ENCODE results near the gene CDON.

GRCh38 chr11:126083829-126084607, 21.4 kb upstream of the CDON start:
- TF ChIP-seq YY1 (IDR thresholded peaks at IDR 0.05; ENCODE audit: low read depth) = no peak
- TF ChIP-seq EP300 (IDR thresholded peaks at IDR 0.05; ENCODE audit: borderline replicate concordance) = no peak
- no peak for TF ChIP-seq REST (IDR thresholded peaks at IDR 0.05; ENCODE audit: low read depth)
- no peak for TF ChIP-seq TAF1 (IDR thresholded peaks at IDR 0.05; ENCODE audit: low read depth)
- TF ChIP-seq CREB1 (IDR thresholded peaks at IDR 0.05; ENCODE audit: low read depth) = no peak
- TF ChIP-seq ZBTB7A (IDR thresholded peaks at IDR 0.05; ENCODE audit: low read depth) = no peak
- no peak for TF ChIP-seq FOXM1 (IDR thresholded peaks at IDR 0.05; ENCODE audit: borderline replicate concordance, low read depth)

All from Ishikawa (cell line).